Thoracic aorta (tissue), 2 donors: ENCODE data around the gene UBQLNL. TPM values are rescaled to one million over a fixed set of nuclear protein-coding genes. Genes with fewer than 3 reads are reported as not detected.

ENCODE experiments used
- ATAC-seq: fragments of 150-250 bp; one replicate; pipeline ENCODE4 v1.8.0; 2017; ENCODE audit warnings: low read depth; ENCODE audit not compliant: insufficient number of reproducible peaks, low FRiP score
- DNase-seq: peaks from one replicate; pipeline ENCODE4 v3.0.0-alpha.2; 2020; ENCODE audit warnings: low spot score
- H3K27ac ChIP-seq, 2 donors: fragments of 200-600 bp; sonication (generic); 1 replicate in 1 of 2; 2 replicates in 1 of 2; pipeline ENCODE4 v1.5.1; 2016; ENCODE audit warnings: mild to moderate bottlenecking in 2 of 2, moderate library complexity in 2 of 2
- H3K27me3 ChIP-seq: fragments of 200-600 bp; sonication (generic); replicated peaks from 2 replicates; pipeline ENCODE4 v1.6.0; 2016; ENCODE audit warnings: mild to moderate bottlenecking; ENCODE audit not compliant: insufficient read depth
- H3K36me3 ChIP-seq: fragments of 200-600 bp; sonication (generic); one replicate; pipeline ENCODE4 v1.5.1; 2016
- H3K4me1 ChIP-seq, 2 donors: fragments of 200-600 bp; sonication (generic); 1 replicate in 1 of 2; 2 replicates in 1 of 2; pipeline versions ENCODE4 v1.5.1 to v1.6.0; 2016; ENCODE audit warnings: low read depth in 2 of 2, mild to moderate bottlenecking in 1 of 2; ENCODE audit not compliant: control insufficient read depth in 1 of 2
- H3K4me3 ChIP-seq: fragments of 200-600 bp; sonication (generic); 2 replicates; pipeline ENCODE4 v1.5.1; 2016; ENCODE audit warnings: mild to moderate bottlenecking
- H3K9me3 ChIP-seq: fragments of 200-600 bp; sonication (generic); 2 replicates; pipeline ENCODE4 v1.5.1; 2016
- CTCF ChIP-seq: fragments of 200-600 bp; sonication (generic); IDR thresholded peaks from one replicate; pipeline ENCODE4 v1.5.1; 2019; ENCODE audit warnings: antibody characterized with exemption
- total RNA-seq, 2 donors: library from RNA; depleted of rRNA; stranded (reverse); fragments of >200 nt; gene quantifications; one replicate each; pipeline versions ENCODE4 v1.1.0 to v1.2.3, GENCODE V29; 2016

The UBQLNL gene
- total RNA-seq, 2 donors from 2014 or later: 0.56 to 1.4 TPM

GRCh38 chr11:5524756-5525155, 8.3 kb upstream of the UBQLNL start:
- no peak for TF ChIP-seq CTCF
- no peak overlapping the region for H3K4me3 ChIP-seq
- no peaks in the 10 kb centered on the region for H3K4me1 ChIP-seq
- no peaks in the 10 kb centered on the region for H3K27me3 ChIP-seq
- DNase-seq (no peak), ATAC-seq (no peak)
- H3K36me3 ChIP-seq: no peaks in the 10 kb centered on the region
- no peak overlapping the region for H3K27ac ChIP-seq
- H3K9me3 ChIP-seq: no peaks in the 10 kb centered on the region

GRCh38 chr11:5522308-5522707, 5.8 kb upstream of the UBQLNL start:
- Histone ChIP-seq H3K9me3 (no peaks in the 10 kb centered on the region), H3K4me1 (no peaks in the 10 kb centered on the region), H3K27me3 (no peaks in the 10 kb centered on the region), H3K36me3 (no peaks in the 10 kb centered on the region), H3K4me3 (no peak overlapping the region), H3K27ac (no peak overlapping the region)
- TF ChIP-seq CTCF: no peak
- ATAC-seq: no peak
- no peak for DNase-seq

- H3K27me3 ChIP-seq: no peaks in the 10 kb centered on the region
- no peak overlapping the region for H3K27ac ChIP-seq
- no peak for TF ChIP-seq CTCF
- no peaks in the 10 kb centered on the region for H3K36me3 ChIP-seq
- ATAC-seq (no peak), DNase-seq (no peak)
- H3K9me3 ChIP-seq: no peaks in the 10 kb centered on the region
- no peaks in the 10 kb centered on the region for H3K4me1 ChIP-seq
- no peak overlapping the region for H3K4me3 ChIP-seq
These were observed 5.0 kb upstream of the UBQLNL start for GRCh38 chr11:5521540-5521939.

- no peaks in the 10 kb centered on the region for H3K4me1 ChIP-seq
- no peak overlapping the region for H3K4me3 ChIP-seq
- ATAC-seq (no peak), DNase-seq (no peak)
- no peak for TF ChIP-seq CTCF
- no peaks in the 10 kb centered on the region for H3K36me3 ChIP-seq
- H3K27ac ChIP-seq: no peak overlapping the region
- no peaks in the 10 kb centered on the region for H3K9me3 ChIP-seq
- no peaks in the 10 kb centered on the region for H3K27me3 ChIP-seq
These were observed 1.7 kb downstream of the UBQLNL start for GRCh38 chr11:5514841-5515240.

- Histone ChIP-seq H3K27me3 (no peaks in the 10 kb centered on the region), H3K4me3 (no peak within 1 kb of the TSS), H3K27ac (no peak within 1 kb of the TSS), H3K4me1 (no peaks in the 10 kb centered on the region), H3K36me3 (no peaks in the 10 kb centered on the region), H3K9me3 (no peaks in the 10 kb centered on the region)
- no peak for DNase-seq
- ATAC-seq: no peak
- TF ChIP-seq CTCF: no peak
These were observed 6.7 kb downstream of the UBQLNL start, which contains the start of gene UBQLN3 for GRCh38 chr11:5509803-5510202. TSS of gene UBQLN3 (minus strand) at chr11:5509957. CDS start at chr11:5509558, 399 bp downstream.
